Esophagus squamous epithelium (tissue), 4 donors: ENCODE data around the gene DHX29.

ENCODE experiments used
- CTCF ChIP-seq, 6 experiments: fragments of 450-650 bp in 4 of 6; fragments of 200-600 bp in 2 of 6; sonication (generic) in 2 of 6; IDR thresholded peaks; one replicate each; pipeline ENCODE4 v1.5.1; 2016 to 2019; ENCODE audit warnings: antibody characterized with exemption in 6 of 6, mild to moderate bottlenecking in 4 of 6, moderate library complexity in 4 of 6
- POLR2A ChIP-seq, 4 donors: fragments of 450-650 bp; IDR thresholded peaks; one replicate each; pipeline ENCODE4 v1.6.1; 2017; ENCODE audit warnings: antibody characterized with exemption in 4 of 4, mild to moderate bottlenecking in 4 of 4, moderate library complexity in 3 of 4

- TF ChIP-seq POLR2A (IDR thresholded peaks at IDR 0.05), result no peak
- TF ChIP-seq CTCF (IDR thresholded peaks at IDR 0.05), result no peak
These were observed 682 bp downstream of the DHX29 start for GRCh38 chr5:55306641-55307382.
